Measurements from ENCODE around the gene SMPDL3B. TPM values are rescaled to one million over a fixed set of nuclear protein-coding genes. Genes with fewer than 3 reads are reported as not detected.

Gene SMPDL3B, protein sequence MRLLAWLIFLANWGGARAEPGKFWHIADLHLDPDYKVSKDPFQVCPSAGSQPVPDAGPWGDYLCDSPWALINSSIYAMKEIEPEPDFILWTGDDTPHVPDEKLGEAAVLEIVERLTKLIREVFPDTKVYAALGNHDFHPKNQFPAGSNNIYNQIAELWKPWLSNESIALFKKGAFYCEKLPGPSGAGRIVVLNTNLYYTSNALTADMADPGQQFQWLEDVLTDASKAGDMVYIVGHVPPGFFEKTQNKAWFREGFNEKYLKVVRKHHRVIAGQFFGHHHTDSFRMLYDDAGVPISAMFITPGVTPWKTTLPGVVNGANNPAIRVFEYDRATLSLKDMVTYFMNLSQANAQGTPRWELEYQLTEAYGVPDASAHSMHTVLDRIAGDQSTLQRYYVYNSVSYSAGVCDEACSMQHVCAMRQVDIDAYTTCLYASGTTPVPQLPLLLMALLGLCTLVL
- total RNA-seq (9.7 TPM), polyA plus RNA-seq (ENCODE audit: insufficient read depth, low read depth, low replicate concordance) (5.9 TPM)
- long read RNA-seq, donor 1, partial matches to known transcripts: 0 of 1 reads
- long read RNA-seq, donor 1, other reads (novel, unspliced or antisense): 0 of 1 reads
- long read RNA-seq, donor 2, transcript SMPDL3B-202 (8 exons, 1,878 nt): major isoform, 6 of 6 reads
- long read RNA-seq, donor 2, partial matches to known transcripts: 0 of 6 reads
- long read RNA-seq, donor 2, other reads (novel, unspliced or antisense): 0 of 6 reads
- long read RNA-seq, donor 3, transcript SMPDL3B-202 (8 exons, 1,878 nt): major isoform, 6 of 11 reads
- long read RNA-seq, donor 3, partial matches to known transcripts: 5 of 11 reads
- long read RNA-seq, donor 3, other reads (novel, unspliced or antisense): 0 of 11 reads
- long read RNA-seq, donor 4, partial matches to known transcripts: 6 of 6 reads
- long read RNA-seq, donor 4, other reads (novel, unspliced or antisense): 0 of 6 reads
- long read RNA-seq, donor 5, partial matches to known transcripts: 0 of 1 reads
- long read RNA-seq, donor 5, other reads (novel, unspliced or antisense): 0 of 1 reads
- long read RNA-seq, donor 6, partial matches to known transcripts: 0 of 1 reads
- long read RNA-seq, donor 6, other reads (novel, unspliced or antisense): 0 of 1 reads
- long read RNA-seq, donor 7, transcript SMPDL3B-202 (8 exons, 1,878 nt): major isoform, 10 of 17 reads
- long read RNA-seq, donor 7, partial matches to known transcripts: 3 of 17 reads
- long read RNA-seq, donor 7, other reads (novel, unspliced or antisense): 4 of 17 reads
- long read RNA-seq, donor 8, partial matches to known transcripts: 0 of 2 reads
- long read RNA-seq, donor 8, other reads (novel, unspliced or antisense): 0 of 2 reads
- long read RNA-seq, donor 9: 0 reads
- long read RNA-seq, donor 10, partial matches to known transcripts: 0 of 1 reads
- long read RNA-seq, donor 10, other reads (novel, unspliced or antisense): 0 of 1 reads

DNA sequence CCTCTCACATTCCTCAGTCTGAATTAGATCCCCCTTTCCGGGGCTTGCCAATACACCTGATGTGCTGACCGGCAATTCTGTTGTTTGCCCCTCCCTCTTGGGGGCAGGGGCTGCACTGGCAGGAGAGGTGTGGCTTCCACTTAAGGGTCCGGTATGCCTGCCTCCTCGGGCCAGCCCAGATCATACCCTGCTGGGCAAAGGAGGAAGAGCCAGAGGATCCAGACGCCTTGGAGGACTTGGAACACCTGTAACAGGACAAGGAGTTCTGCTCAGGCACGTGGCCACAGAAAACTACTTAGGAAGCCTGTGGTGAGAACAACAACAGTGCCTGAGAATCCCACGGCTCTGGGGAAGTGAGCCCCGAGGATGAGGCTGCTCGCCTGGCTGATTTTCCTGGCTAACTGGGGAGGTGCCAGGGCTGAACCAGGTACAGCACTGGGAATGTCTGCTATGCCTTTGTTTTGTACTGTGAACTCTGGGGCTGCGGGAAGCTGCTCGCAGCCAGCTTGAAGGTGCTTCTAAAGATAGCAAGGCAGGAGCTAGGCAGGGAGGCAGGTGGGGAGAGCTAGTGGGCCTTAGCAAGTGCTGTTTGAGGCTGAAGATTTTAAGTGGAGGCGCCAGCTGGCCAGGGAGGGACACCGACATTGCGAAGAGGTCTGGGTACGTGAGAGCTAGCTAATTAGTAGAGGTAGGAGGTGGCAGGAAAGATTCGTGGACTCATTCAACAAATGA is at the start of gene SMPDL3B:
Gene SMPDL3B (plus strand): TSS at position 183 of the 732 bp plus-strand sequence. CDS start 184 bp downstream, at position 367.
- peak; percentile 75 to 88 (median 82) for DNase-seq
- FAIRE-seq: no peak
- H3K9ac ChIP-seq (ENCODE audit: low read length in 3 of 3): peak within 1 kb of the TSS; percentile 13 to 62 (median 34)

DNA sequence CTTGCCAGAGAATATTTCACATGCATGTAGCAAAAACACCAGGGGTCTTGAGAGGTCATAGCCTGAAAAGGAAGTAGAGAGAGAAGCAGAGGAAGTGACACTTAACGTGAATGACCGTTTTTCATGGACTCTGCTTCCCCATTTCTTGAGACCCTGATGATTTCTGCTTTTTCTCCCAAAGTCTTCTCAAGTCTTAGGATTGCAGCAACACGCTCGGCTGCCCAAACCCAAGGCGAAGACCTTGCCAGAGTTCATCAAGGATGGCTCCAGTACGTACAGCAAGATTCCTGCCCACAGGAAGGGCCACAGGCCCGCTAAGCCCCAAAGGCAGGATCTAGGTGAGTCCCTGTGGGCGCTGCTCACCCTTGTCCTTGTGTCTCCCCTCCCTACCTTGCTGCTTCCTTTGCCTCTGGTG is 49.7 kb upstream of the SMPDL3B start:
- intact Hi-C loops (cut with DNase I): no loop called here
- Histone ChIP-seq H3K4me3 (ENCODE audit: low read length in 3 of 3) (no peak overlapping the region), H3K27me3 (ENCODE audit: control insufficient read depth, insufficient read depth, low read length) (no peaks in the 10 kb centered on the region), H3K27ac (ENCODE audit: low read depth in 2 of 2, low read length in 2 of 2) (peak overlapping the region in 1 of 2 donors; percentile 70), H3K9ac (ENCODE audit: low read length in 3 of 3) (no peak overlapping the region), H3K4me1 (ENCODE audit: control insufficient read depth in 2 of 3, insufficient read depth in 2 of 3, low read depth in 1 of 3, low read length in 3 of 3) (no peaks in the 10 kb centered on the region), H3K36me3 (ENCODE audit: control insufficient read depth in 2 of 3, insufficient read depth in 3 of 3, low read length in 3 of 3) (peaks cover 0 to 13% (median 0%) of the 10 kb centered on the region in 3 donors), H3K9me3 (ENCODE audit: control insufficient read depth in 2 of 3, insufficient read depth in 1 of 3, low read length in 3 of 3) (no peaks in the 10 kb centered on the region)
- TF ChIP-seq, protein P1, sequence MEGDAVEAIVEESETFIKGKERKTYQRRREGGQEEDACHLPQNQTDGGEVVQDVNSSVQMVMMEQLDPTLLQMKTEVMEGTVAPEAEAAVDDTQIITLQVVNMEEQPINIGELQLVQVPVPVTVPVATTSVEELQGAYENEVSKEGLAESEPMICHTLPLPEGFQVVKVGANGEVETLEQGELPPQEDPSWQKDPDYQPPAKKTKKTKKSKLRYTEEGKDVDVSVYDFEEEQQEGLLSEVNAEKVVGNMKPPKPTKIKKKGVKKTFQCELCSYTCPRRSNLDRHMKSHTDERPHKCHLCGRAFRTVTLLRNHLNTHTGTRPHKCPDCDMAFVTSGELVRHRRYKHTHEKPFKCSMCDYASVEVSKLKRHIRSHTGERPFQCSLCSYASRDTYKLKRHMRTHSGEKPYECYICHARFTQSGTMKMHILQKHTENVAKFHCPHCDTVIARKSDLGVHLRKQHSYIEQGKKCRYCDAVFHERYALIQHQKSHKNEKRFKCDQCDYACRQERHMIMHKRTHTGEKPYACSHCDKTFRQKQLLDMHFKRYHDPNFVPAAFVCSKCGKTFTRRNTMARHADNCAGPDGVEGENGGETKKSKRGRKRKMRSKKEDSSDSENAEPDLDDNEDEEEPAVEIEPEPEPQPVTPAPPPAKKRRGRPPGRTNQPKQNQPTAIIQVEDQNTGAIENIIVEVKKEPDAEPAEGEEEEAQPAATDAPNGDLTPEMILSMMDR (IDR thresholded peaks at IDR 0.05; ENCODE audit: borderline replicate concordance, extremely low read depth, insufficient read depth): no peak
- FAIRE-seq (no peak), DNase-seq (no peak)

More for the DNA sequence above, at the start of gene SMPDL3B:
- intact Hi-C loops (cut with DNase I): no loop called here
- no peaks in the 10 kb centered on the region for H3K27me3 ChIP-seq (ENCODE audit: control insufficient read depth, insufficient read depth, low read length)
- peak within 1 kb of the TSS in 1 of 2 donors; percentile 23 for H3K27ac ChIP-seq (ENCODE audit: low read depth in 2 of 2, low read length in 2 of 2)
- peak within 1 kb of the TSS; percentile 50 to 68 (median 59) for H3K4me3 ChIP-seq (ENCODE audit: low read length in 3 of 3)
- peaks cover 0 to 6% (median 0%) of the 10 kb centered on the region in 3 donors for H3K4me1 ChIP-seq (ENCODE audit: control insufficient read depth in 2 of 3, insufficient read depth in 2 of 3, low read depth in 1 of 3, low read length in 3 of 3)
- no peaks in the 10 kb centered on the region for H3K9me3 ChIP-seq (ENCODE audit: control insufficient read depth in 2 of 3, insufficient read depth in 1 of 3, low read length in 3 of 3)
- no peaks in the 10 kb centered on the region for H3K36me3 ChIP-seq (ENCODE audit: control insufficient read depth in 2 of 3, insufficient read depth in 3 of 3, low read length in 3 of 3)
- TF ChIP-seq, protein P1 (IDR thresholded peaks at IDR 0.05; ENCODE audit: borderline replicate concordance, extremely low read depth, insufficient read depth): peak; percentile 3

Data from kidney (tissue), 22 donors.